HUES48 (cell line): ENCODE data around the gene EPHA4.

ENCODE experiments used
- H3K27ac ChIP-seq: one replicate; pipeline ENCODE4 v1.7.0; 2013; ENCODE audit warnings: low read depth, low read length, inconsistent platforms
- H3K27me3 ChIP-seq: 2 replicates; pipeline ENCODE4 v1.6.1; 2013; ENCODE audit warnings: mild to moderate bottlenecking, low read length; ENCODE audit not compliant: control insufficient read depth, insufficient read depth
- H3K36me3 ChIP-seq: 2 replicates; pipeline ENCODE4 v1.6.1; 2013; ENCODE audit warnings: low read length; ENCODE audit not compliant: control insufficient read depth, insufficient read depth
- H3K4me1 ChIP-seq: 2 replicates; pipeline ENCODE4 v1.6.1; 2013; ENCODE audit warnings: mild to moderate bottlenecking, low read length; ENCODE audit not compliant: control insufficient read depth, insufficient read depth
- H3K4me3 ChIP-seq: 2 replicates; pipeline ENCODE4 v1.5.1; 2013; ENCODE audit warnings: mild to moderate bottlenecking, low read depth, low read length
- H3K9ac ChIP-seq: 2 replicates; pipeline ENCODE4 v1.6.1; 2013; ENCODE audit warnings: mild to moderate bottlenecking, low read depth, low read length, moderate library complexity
- H3K9me3 ChIP-seq: 2 replicates; pipeline ENCODE4 v1.6.1; 2013; ENCODE audit warnings: low read length; ENCODE audit not compliant: control insufficient read depth, insufficient read depth

The EPHA4 gene

GRCh38 chr2:221423210-221423804 is 148.8 kb downstream of the EPHA4 start:
- Histone ChIP-seq H3K4me3 (no peak overlapping the region), H3K9me3 (no peaks in the 10 kb centered on the region), H3K4me1 (no peaks in the 10 kb centered on the region), H3K27ac (no peak overlapping the region), H3K36me3 (peaks cover 7% of the 10 kb centered on the region), H3K9ac (no peak overlapping the region), H3K27me3 (no peaks in the 10 kb centered on the region)

- Histone ChIP-seq H3K27me3 (no peaks in the 10 kb centered on the region), H3K9me3 (no peaks in the 10 kb centered on the region), H3K9ac (no peak overlapping the region), H3K36me3 (peaks cover 2% of the 10 kb centered on the region; the same call in 1 of the 2 replicates), H3K27ac (no peak overlapping the region), H3K4me1 (no peaks in the 10 kb centered on the region), H3K4me3 (no peak overlapping the region)
These were observed 149.4 kb downstream of the EPHA4 start for GRCh38 chr2:221422516-221423209.

GRCh38 chr2:221420245-221420644 is 151.9 kb downstream of the EPHA4 start:
- Histone ChIP-seq H3K9me3 (no peaks in the 10 kb centered on the region), H3K36me3 (no peaks in the 10 kb centered on the region; the same call in 1 of the 2 replicates), H3K27me3 (no peaks in the 10 kb centered on the region), H3K9ac (no peak overlapping the region), H3K27ac (no peak overlapping the region), H3K4me3 (no peak overlapping the region), H3K4me1 (no peaks in the 10 kb centered on the region)

- Histone ChIP-seq H3K27ac (no peak overlapping the region), H3K4me1 (no peaks in the 10 kb centered on the region), H3K9me3 (no peaks in the 10 kb centered on the region), H3K4me3 (no peak overlapping the region), H3K9ac (no peak overlapping the region), H3K27me3 (no peaks in the 10 kb centered on the region), H3K36me3 (no peaks in the 10 kb centered on the region)
These were observed 156.3 kb downstream of the EPHA4 start for GRCh38 chr2:221415789-221416188.

GRCh38 chr2:221412978-221413377 is 159.1 kb downstream of the EPHA4 start:
- Histone ChIP-seq H3K9me3 (no peaks in the 10 kb centered on the region), H3K4me1 (no peaks in the 10 kb centered on the region), H3K36me3 (no peaks in the 10 kb centered on the region), H3K9ac (no peak overlapping the region), H3K27me3 (no peaks in the 10 kb centered on the region), H3K27ac (no peak overlapping the region), H3K4me3 (no peak overlapping the region)

- Histone ChIP-seq H3K9ac (no peak overlapping the region), H3K27ac (no peak overlapping the region), H3K27me3 (no peaks in the 10 kb centered on the region), H3K4me3 (no peak overlapping the region), H3K4me1 (no peaks in the 10 kb centered on the region), H3K9me3 (no peaks in the 10 kb centered on the region), H3K36me3 (no peaks in the 10 kb centered on the region)
These were observed 161.6 kb downstream of the EPHA4 start for GRCh38 chr2:221410487-221410886.

GRCh38 chr2:221407765-221408164 is 164.3 kb downstream of the EPHA4 start:
- H3K36me3 ChIP-seq: no peaks in the 10 kb centered on the region
- H3K27me3 ChIP-seq: no peaks in the 10 kb centered on the region
- H3K9me3 ChIP-seq: no peaks in the 10 kb centered on the region

GRCh38 chr2:221405521-221405920 is 166.6 kb downstream of the EPHA4 start:
- Histone ChIP-seq H3K27me3 (no peaks in the 10 kb centered on the region), H3K9ac (no peak overlapping the region), H3K36me3 (no peaks in the 10 kb centered on the region), H3K4me1 (no peaks in the 10 kb centered on the region), H3K27ac (no peak overlapping the region), H3K9me3 (no peaks in the 10 kb centered on the region), H3K4me3 (no peak overlapping the region)

More at GRCh38 chr2:221407765-221408164, 164.3 kb downstream of the EPHA4 start:
- Histone ChIP-seq H3K27ac (no peak overlapping the region), H3K4me1 (no peaks in the 10 kb centered on the region), H3K4me3 (no peak overlapping the region), H3K9ac (no peak overlapping the region)

- no peak overlapping the region for H3K9ac ChIP-seq
- no peaks in the 10 kb centered on the region for H3K27me3 ChIP-seq
- no peak overlapping the region for H3K27ac ChIP-seq
- H3K4me3 ChIP-seq: no peak overlapping the region
- no peaks in the 10 kb centered on the region for H3K4me1 ChIP-seq
- H3K36me3 ChIP-seq: no peaks in the 10 kb centered on the region
- H3K9me3 ChIP-seq: no peaks in the 10 kb centered on the region
These were observed 170.0 kb downstream of the EPHA4 start for GRCh38 chr2:221402072-221402471.

- Histone ChIP-seq H3K9me3 (no peaks in the 10 kb centered on the region), H3K9ac (no peak overlapping the region), H3K4me3 (no peak overlapping the region), H3K27ac (no peak overlapping the region), H3K36me3 (no peaks in the 10 kb centered on the region), H3K4me1 (no peaks in the 10 kb centered on the region), H3K27me3 (no peaks in the 10 kb centered on the region)
These were observed 171.7 kb downstream of the EPHA4 start for GRCh38 chr2:221400411-221400810.

GRCh38 chr2:221399183-221399582 is 172.9 kb downstream of the EPHA4 start:
- Histone ChIP-seq H3K4me3 (no peak overlapping the region), H3K9me3 (no peaks in the 10 kb centered on the region), H3K9ac (no peak overlapping the region), H3K27ac (no peak overlapping the region), H3K27me3 (no peaks in the 10 kb centered on the region), H3K36me3 (no peaks in the 10 kb centered on the region), H3K4me1 (no peaks in the 10 kb centered on the region)
